HCT116 (cell line): ENCODE data around the gene KIN.

ENCODE experiments used
- CEBPB ChIP-seq: IDR thresholded peaks from 2 replicates; pipeline ENCODE4 v1.6.1; 2012; ENCODE audit warnings: low read depth
- EGR1 ChIP-seq: IDR thresholded peaks from 2 replicates; pipeline ENCODE4 v1.6.1; 2012; ENCODE audit warnings: low read depth
- EZH2 ChIP-seq: fragments of 200-600 bp; sonication (generic); IDR thresholded peaks from 2 replicates; pipeline ENCODE4 v1.6.1; 2017; ENCODE audit warnings: antibody characterized with exemption, mixed run types
- EZH2phosphoT487 ChIP-seq: fragments of 200-600 bp; IDR thresholded peaks from 2 replicates; pipeline ENCODE4 v1.6.1; 2018; ENCODE audit warnings: antibody characterized with exemption, borderline replicate concordance
- JUND ChIP-seq: IDR thresholded peaks from 2 replicates; pipeline ENCODE4 v1.6.1; 2012
- POLR2A ChIP-seq: IDR thresholded peaks from 2 replicates; pipeline ENCODE4 v1.7.0; 2011; ENCODE audit warnings: borderline replicate concordance; ENCODE audit not compliant: insufficient read depth, insufficient read length; ENCODE audit errors: extremely low read depth
- POLR2AphosphoS5 ChIP-seq: IDR thresholded peaks from 2 replicates; pipeline ENCODE4 v1.6.1; 2011; ENCODE audit warnings: mild to moderate bottlenecking, low read depth, low read length, moderate library complexity
- RAD21 ChIP-seq: IDR thresholded peaks from 2 replicates; pipeline ENCODE4 v1.6.1; 2012; ENCODE audit warnings: low read depth, mild to moderate bottlenecking
- SIN3A ChIP-seq: IDR thresholded peaks from 2 replicates; pipeline ENCODE4 v1.6.1; 2012; ENCODE audit warnings: low read depth
- SP1 ChIP-seq: IDR thresholded peaks from 2 replicates; pipeline ENCODE4 v1.6.1; 2012; ENCODE audit warnings: low read depth
- SRF ChIP-seq: IDR thresholded peaks from 2 replicates; pipeline ENCODE4 v1.6.1; 2012; ENCODE audit warnings: low read depth
- ZNF274 ChIP-seq: fragments of 200-500 bp; sonication (Bioruptor generic); IDR thresholded peaks from 2 replicates; pipeline ENCODE4 v1.6.1; 2014; ENCODE audit warnings: mild to moderate bottlenecking, low read depth, low read length, inconsistent platforms
- TF ChIP-seq, protein P1 (sequence below), 3 experiments: fragments of 200-600 bp in 1 of 3; sonication (generic) in 1 of 3; IDR thresholded peaks in 2 of 3; conservative IDR thresholded peaks in 1 of 3; 2 replicates each; pipeline ENCODE4 v1.5.1; 2012 to 2017; ENCODE audit warnings: low read depth in 2 of 3, low read length in 2 of 3, antibody characterized with exemption in 1 of 3, borderline replicate concordance in 1 of 3, control low read depth in 1 of 3, mild to moderate bottlenecking in 1 of 3, mixed read lengths in 1 of 3, mixed run types in 1 of 3, moderate library complexity in 1 of 3; ENCODE audit not compliant: insufficient read depth in 1 of 3
- TF ChIP-seq, protein P2 (sequence below): IDR thresholded peaks from 2 replicates; pipeline ENCODE4 v1.6.1; 2012

- TF ChIP-seq EZH2 (no peak), ZNF274 (no peak), POLR2A (no peak), SRF (no peak), POLR2AphosphoS5 (no peak), SP1 (no peak), CEBPB (no peak), RAD21 (no peak), JUND (no peak), EZH2phosphoT487 (no peak), SIN3A (no peak), EGR1 (no peak)
- TF ChIP-seq, protein P1, sequence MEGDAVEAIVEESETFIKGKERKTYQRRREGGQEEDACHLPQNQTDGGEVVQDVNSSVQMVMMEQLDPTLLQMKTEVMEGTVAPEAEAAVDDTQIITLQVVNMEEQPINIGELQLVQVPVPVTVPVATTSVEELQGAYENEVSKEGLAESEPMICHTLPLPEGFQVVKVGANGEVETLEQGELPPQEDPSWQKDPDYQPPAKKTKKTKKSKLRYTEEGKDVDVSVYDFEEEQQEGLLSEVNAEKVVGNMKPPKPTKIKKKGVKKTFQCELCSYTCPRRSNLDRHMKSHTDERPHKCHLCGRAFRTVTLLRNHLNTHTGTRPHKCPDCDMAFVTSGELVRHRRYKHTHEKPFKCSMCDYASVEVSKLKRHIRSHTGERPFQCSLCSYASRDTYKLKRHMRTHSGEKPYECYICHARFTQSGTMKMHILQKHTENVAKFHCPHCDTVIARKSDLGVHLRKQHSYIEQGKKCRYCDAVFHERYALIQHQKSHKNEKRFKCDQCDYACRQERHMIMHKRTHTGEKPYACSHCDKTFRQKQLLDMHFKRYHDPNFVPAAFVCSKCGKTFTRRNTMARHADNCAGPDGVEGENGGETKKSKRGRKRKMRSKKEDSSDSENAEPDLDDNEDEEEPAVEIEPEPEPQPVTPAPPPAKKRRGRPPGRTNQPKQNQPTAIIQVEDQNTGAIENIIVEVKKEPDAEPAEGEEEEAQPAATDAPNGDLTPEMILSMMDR (IDR thresholded peaks at IDR 0.05 in 2 of 3, conservative IDR thresholded peaks at IDR 0.05 in 1 of 3; ENCODE audit: borderline replicate concordance in 1 of 3, insufficient read depth in 1 of 3, low read depth in 2 of 3, low read length in 2 of 3), result no peak
- TF ChIP-seq, protein P2, sequence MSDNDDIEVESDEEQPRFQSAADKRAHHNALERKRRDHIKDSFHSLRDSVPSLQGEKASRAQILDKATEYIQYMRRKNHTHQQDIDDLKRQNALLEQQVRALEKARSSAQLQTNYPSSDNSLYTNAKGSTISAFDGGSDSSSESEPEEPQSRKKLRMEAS, result no peak
These were observed 16.4 kb upstream of the KIN start for GRCh38 chr10:7804216-7804615.
